ENCODE results near the gene CHCT1.
"Not testable (repeated sequence)": the region's sequence is repeated elsewhere in the genome, so short reads cannot be mapped to it uniquely, and the experiment has no call there.

CHCT1 gene

GRCh38 chr17:60401819-60402218 lies 20.5 kb upstream of the CHCT1 start:
- no peak for DNase-seq

DNA sequence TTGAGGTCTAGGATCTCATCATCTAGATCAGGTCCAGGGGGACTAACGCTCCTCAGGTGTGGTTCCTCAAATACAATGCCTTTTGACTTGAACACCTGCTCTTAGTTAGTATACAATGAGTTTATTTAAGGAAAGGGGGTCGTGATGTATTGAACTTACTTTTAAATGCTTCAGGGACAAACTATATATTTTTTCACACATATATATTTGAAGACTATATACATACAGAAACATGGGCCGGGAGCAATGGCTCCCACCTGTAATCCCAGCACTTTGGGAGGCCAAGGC lies 18.8 kb upstream of the CHCT1 start:
- DNase-seq: no peak

- DNase-seq: no peak
These were observed 18.3 kb upstream of the CHCT1 start for GRCh38 chr17:60403962-60404361.

- DNase-seq: no peak
These were observed 15.4 kb upstream of the CHCT1 start for GRCh38 chr17:60406887-60407286.

DNA sequence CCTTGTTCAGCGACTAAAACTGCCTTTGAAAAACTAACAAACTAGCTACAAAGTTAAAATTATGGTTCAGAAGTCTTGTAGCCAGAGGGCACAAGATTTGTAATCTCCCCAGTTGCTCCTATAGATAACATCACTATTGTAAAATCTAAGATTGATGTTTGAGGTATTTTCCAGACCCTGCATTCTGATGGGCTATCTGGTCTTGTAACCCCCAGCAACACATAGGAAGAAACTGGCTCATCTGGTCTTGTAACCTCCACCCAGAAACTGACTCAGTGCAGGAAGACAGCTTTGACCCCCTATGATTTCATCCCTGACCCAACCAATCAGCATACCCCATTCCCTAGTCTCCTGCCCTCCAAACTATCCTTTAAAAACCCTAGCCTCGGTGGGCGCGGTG lies 12.3 kb upstream of the CHCT1 start:
- DNase-seq: no peak

GRCh38 chr17:60412701-60413100 lies 9.6 kb upstream of the CHCT1 start:
- DNase-seq: no peak

GRCh38 chr17:60415146-60415545 lies 7.1 kb upstream of the CHCT1 start:
- no peak for DNase-seq

- DNase-seq: no peak
These were observed 5.8 kb upstream of the CHCT1 start for GRCh38 chr17:60416368-60416925.

DNA sequence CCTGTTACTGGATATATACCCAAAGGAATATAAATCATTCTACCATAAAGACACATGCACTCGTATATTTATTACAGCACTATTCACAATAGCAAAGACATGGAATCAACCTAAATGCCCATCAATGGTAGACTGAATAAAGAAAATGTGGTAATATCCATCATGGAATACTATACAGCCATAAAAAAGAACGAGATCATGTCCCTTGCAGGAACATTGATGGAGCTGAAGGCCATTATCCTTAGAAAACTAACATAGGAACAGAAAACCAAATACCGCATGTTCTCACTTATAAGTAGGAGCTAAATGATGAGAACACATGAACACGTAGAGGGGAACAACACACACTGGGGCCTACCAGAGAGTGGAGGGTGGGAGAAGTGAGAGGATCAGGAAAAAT lies 3.3 kb upstream of the CHCT1 start:
- DNase-seq: not testable (repeated sequence)

DNA sequence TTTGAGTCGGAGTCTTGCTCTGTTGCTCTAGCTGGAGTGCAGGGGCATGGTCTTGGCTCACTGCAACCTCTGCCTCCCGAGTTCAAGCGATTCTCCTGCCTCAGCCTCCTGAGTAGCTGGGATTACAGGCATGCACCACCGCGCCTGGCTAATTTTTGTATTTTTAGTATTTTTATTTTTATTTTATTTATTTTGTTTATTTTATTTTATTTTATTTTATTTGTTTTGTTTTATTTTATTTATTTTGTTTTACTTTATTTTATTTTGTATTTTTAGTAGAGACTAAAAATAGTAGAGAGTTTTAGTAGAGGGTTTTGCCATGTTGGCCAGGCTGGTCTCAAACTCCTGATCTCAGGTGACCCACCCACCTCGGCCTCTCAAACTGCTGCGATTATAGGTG lies 2.4 kb upstream of the CHCT1 start:
- DNase-seq: not testable (repeated sequence)

GRCh38 chr17:60421273-60422161 lies 772 bp upstream of the CHCT1 start:
- peak; percentile 14 for DNase-seq

DNA sequence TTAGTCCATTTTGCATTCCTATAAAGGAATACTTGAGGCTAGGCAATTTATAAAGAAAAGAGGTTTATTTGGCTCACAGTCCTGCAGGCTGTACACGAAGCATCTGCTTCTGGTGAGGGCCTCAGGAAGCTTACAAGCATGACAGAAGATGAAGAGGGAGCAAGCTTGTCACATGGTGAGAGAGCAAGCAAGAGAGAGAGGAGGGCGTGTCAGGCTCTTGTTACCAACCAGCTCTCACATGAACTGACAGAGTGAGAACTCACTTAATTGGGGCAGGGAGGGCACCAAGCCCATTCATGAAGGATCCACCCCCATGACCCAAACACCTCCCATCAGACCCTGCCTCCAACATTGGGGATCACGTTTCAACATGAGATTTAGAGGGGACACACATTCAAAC lies 1.6 kb downstream of the CHCT1 start:
- DNase-seq: no peak

GRCh38 chr17:60425626-60426025 lies 3.3 kb downstream of the CHCT1 start:
- no peak for DNase-seq

DNA sequence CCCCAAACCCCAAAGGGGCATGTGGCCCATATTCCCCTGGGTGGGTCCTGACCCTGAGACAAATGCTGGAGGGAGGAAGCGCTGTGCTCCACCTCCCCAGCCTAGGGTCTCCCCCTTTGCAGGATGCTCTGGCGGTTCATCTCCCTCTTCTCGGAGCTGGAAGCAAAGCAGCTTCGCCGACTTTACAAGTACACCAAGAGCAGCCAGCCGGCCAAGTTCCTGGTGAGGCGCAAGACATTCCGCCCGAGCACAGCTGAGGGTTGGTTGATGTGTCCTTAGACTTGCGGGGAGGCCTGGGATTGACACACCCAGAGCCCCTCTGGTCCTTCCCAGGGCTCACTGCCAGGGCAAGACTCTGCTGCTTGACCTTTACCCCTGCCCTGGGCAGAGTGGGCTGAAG lies 4.3 kb downstream of the CHCT1 start:
- DNase-seq: no peak

- DNase-seq: not testable (repeated sequence)
These were observed 6.2 kb downstream of the CHCT1 start for GRCh38 chr17:60428491-60428890.

DNA sequence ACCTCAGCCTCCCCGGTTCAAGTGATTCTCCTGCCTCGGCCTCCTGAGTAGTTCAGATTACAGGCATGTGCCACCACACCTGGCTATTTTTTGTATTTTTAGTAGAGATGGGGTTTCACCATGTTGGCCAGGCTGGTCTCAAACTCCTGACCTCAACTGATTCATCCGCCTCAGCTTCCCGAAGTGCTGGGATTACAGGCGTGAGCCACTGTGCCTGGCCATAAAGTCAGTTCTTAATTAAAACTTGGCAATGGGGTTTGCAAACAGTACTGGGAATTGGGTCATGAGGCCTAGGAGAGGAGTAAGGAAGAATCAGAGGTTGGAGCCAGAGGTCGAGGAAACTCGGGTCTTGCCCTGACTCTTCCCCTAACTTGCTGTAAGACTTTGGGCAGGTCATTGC lies 8.3 kb downstream of the CHCT1 start:
- DNase-seq: not testable (repeated sequence)

GRCh38 chr17:60433021-60433997 lies 11.0 kb downstream of the CHCT1 start:
- DNase-seq: not testable (repeated sequence)

DNA sequence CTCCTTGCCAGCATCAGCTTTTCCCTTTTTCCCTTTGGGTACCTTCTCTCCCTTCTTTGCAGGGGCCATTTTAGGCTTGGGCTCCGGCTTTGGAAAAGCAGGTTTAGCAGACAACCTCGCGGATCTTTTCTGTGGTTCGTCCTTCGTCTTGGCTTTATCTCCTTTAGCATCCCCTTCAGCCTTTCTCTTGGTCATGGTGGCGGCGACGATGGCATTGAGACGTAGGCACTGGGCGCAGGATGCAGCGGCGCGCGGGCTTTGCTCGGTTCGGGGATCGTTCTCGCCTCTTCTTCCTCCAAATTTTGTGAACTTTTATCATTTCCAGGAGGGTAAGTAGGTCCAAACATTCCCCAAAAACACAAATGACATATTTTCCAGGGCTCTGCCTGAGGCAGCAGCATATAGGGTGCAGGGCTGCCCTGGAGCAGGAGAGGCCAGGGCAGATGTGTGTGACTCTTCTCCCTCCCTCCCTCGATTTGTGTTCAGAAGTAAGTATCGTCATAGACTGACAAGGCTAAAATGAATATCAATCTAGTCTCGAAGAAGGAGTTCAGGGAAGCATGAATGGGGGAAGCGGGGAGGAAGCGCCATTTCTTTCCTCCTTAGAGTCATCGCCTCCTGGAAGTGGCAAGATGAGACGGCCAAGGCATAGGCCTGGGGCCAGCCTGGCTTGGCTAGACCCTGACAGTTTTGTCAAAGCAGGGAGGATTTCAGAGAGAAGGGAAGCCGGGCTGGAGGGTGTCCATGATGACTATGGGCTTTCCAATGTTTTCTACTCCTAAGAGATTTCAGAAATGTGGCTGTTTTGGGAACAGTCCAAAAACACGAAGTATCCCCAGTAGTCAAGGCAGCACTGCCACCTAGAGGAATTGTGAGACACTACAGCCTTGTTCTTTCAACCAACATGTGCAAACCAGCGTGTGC lies 13.2 kb downstream of the CHCT1 start:
- peak; percentile 48 for DNase-seq

DNA sequence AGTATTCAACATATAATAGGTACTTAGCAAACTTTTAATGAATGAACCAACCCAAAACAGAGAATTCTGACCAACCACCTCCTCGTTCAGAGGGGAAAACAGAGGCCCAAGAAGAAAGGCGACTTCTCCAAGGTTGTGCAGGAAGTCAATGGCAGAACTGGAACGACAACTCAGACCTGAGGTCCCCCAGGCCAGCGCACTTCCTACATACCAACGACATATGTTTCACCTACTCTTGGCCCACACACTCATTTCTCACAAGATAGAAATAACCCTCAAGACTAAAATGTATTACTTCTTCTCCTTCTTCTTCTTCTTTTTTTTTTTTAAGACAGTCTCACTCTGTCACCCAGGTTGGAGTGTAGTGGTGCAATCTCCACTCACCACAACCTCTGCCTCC lies 14.4 kb downstream of the CHCT1 start:
- DNase-seq: no peak

GRCh38 chr17:60439501-60439900 lies 17.2 kb downstream of the CHCT1 start:
- DNase-seq: no peak

GRCh38 chr17:60442271-60443173 lies 20.2 kb downstream of the CHCT1 start:
- no peak for DNase-seq
